GM23338 (cell line): Measurements from ENCODE around the gene ZSCAN18. TPM values are rescaled to one million over a fixed set of nuclear protein-coding genes. Genes with fewer than 3 reads are reported as not detected.

Experiments
- ATAC-seq: fragments of 200-7000 bp; cut with Tn5 transposase; 3 replicates; pipeline ENCODE4 v1.9.1; 2020
- DNase-seq: peaks from one replicate; pipeline ENCODE4 v3.0.0-alpha.2; 2015; ENCODE audit warnings: low spot score
- H2AFZ ChIP-seq: fragments of 200-600 bp; sonication (generic); 2 replicates; pipeline ENCODE4 v1.8.0; 2016; ENCODE audit warnings: antibody characterized with exemption, mild to moderate bottlenecking, moderate library complexity
- H3F3A ChIP-seq: fragments of 200-600 bp; sonication (generic); replicated peaks from 2 replicates; pipeline ENCODE4 v1.8.0; 2017; ENCODE audit warnings: antibody characterized with exemption, mixed run types, low read depth
- H3K27ac ChIP-seq: fragments of 200-600 bp; sonication (generic); 2 replicates; pipeline ENCODE4 v1.6.1; 2016; ENCODE audit warnings: low read depth
- H3K27me3 ChIP-seq: fragments of 200-600 bp; sonication (generic); 2 replicates; pipeline ENCODE4 v1.8.0; 2016; ENCODE audit warnings: mild to moderate bottlenecking, mixed run types, moderate library complexity; ENCODE audit not compliant: insufficient read depth
- H3K36me3 ChIP-seq: fragments of 200-600 bp; sonication (generic); 2 replicates; pipeline ENCODE4 v1.8.0; 2016; ENCODE audit warnings: mild to moderate bottlenecking; ENCODE audit not compliant: insufficient read depth
- H3K4me1 ChIP-seq: fragments of 200-600 bp; sonication (generic); 2 replicates; pipeline ENCODE4 v1.8.0; 2016; ENCODE audit warnings: mild to moderate bottlenecking, moderate library complexity; ENCODE audit not compliant: insufficient read depth
- H3K4me2 ChIP-seq: fragments of 200-600 bp; sonication (generic); 2 replicates; pipeline ENCODE4 v1.7.1; 2017; ENCODE audit warnings: mixed run types
- H3K4me3 ChIP-seq: fragments of 200-600 bp; sonication (generic); 2 replicates; pipeline ENCODE4 v1.6.1; 2016; ENCODE audit warnings: mixed run types
- H3K79me2 ChIP-seq: fragments of 200-600 bp; sonication (generic); replicated peaks from 2 replicates; pipeline ENCODE4 v1.8.0; 2017; ENCODE audit warnings: mild to moderate bottlenecking; ENCODE audit not compliant: insufficient read depth
- H3K9me2 ChIP-seq: fragments of 200-600 bp; sonication (generic); 2 replicates; pipeline ENCODE4 v1.8.0; 2017; ENCODE audit not compliant: insufficient read depth
- H4K20me1 ChIP-seq: fragments of 200-600 bp; sonication (generic); replicated peaks from 2 replicates; pipeline ENCODE4 v1.8.0; 2017; ENCODE audit warnings: mild to moderate bottlenecking; ENCODE audit not compliant: insufficient read depth
- H3K27ac Mint-ChIP-seq: 2 replicates; pipeline ENCODE4 v1.8.0; 2020; ENCODE audit warnings: inconsistent platforms, mild to moderate bottlenecking, moderate library complexity, mixed read lengths
- H3K27me3 Mint-ChIP-seq: 3 replicates; pipeline ENCODE4 v1.8.0; 2022; ENCODE audit warnings: low read depth, mild to moderate bottlenecking, moderate library complexity, mixed read lengths, inconsistent platforms; ENCODE audit not compliant: insufficient read depth, poor library complexity
- H3K36me3 Mint-ChIP-seq: 3 replicates; pipeline ENCODE4 v1.8.0; 2021; ENCODE audit warnings: low read depth, mild to moderate bottlenecking, inconsistent platforms, moderate library complexity, mixed read lengths
- H3K4me1 Mint-ChIP-seq: 3 replicates; pipeline ENCODE4 v1.8.0; 2020; ENCODE audit warnings: mild to moderate bottlenecking, inconsistent platforms, mixed read lengths
- H3K4me3 Mint-ChIP-seq: 3 replicates; pipeline ENCODE4 v1.8.0; 2021; ENCODE audit warnings: moderate library complexity, mild to moderate bottlenecking, inconsistent platforms, mixed read lengths
- H3K9me3 Mint-ChIP-seq: 3 replicates; pipeline ENCODE4 v1.8.0; 2020; ENCODE audit warnings: moderate library complexity, mild to moderate bottlenecking, inconsistent platforms, mixed read lengths
- ETS1 ChIP-seq: IDR thresholded peaks from 2 replicates; pipeline ENCODE4 v1.6.1; 2016; ENCODE audit warnings: antibody characterized with exemption
- EZH2phosphoT487 ChIP-seq: fragments of 200-600 bp; sonication (generic); IDR thresholded peaks from one replicate; pipeline ENCODE4 v1.8.1; 2018; ENCODE audit warnings: antibody characterized with exemption; ENCODE audit not compliant: unreplicated experiment
- JUNB ChIP-seq: IDR thresholded peaks from one replicate; pipeline ENCODE4 v1.6.1; 2016; ENCODE audit warnings: antibody characterized with exemption; ENCODE audit not compliant: unreplicated experiment
- NANOG ChIP-seq: IDR thresholded peaks from 2 replicates; pipeline ENCODE4 v1.6.1; 2016; ENCODE audit warnings: antibody characterized with exemption, borderline replicate concordance
- ZNF462 ChIP-seq: fragments of 250-450 bp; sonication (Bioruptor Pico); IDR thresholded peaks from 2 replicates; pipeline ENCODE4 v1.5.0; 2020; ENCODE audit warnings: mild to moderate bottlenecking, moderate library complexity
- polyA plus RNA-seq: library from polyadenylated mRNA; unstranded; fragments of >200 nt; fragmentation: Nextera tagmentation; extraction: Ambion mirVana; gene quantifications from 2 replicates; pipeline ENCODE4 v1.2.1, GENCODE V29; 2016
- total RNA-seq: library from RNA; depleted of rRNA; stranded (reverse); fragments of >200 nt; shearing (Covaris generic); gene quantifications from 2 replicates; pipeline ENCODE4 v1.2.3, GENCODE V29; 2014

The ZSCAN18 gene
- total and polyA plus RNA-seq, 2 experiments from 2014 or later: 25.1 to 75.0 TPM

GRCh38 chr19:58108546-58108817, 10.5 kb upstream of the ZSCAN18 start:
- Histone ChIP-seq H3K4me2 (no peak overlapping the region), H3K27me3 (no peaks in the 10 kb centered on the region), H3K36me3 (peaks cover 4% of the 10 kb centered on the region; the same call in 1 of the 2 replicates), H3K4me3 (no peak overlapping the region), H4K20me1 (no peaks in the 10 kb centered on the region), H3K4me1 (no peaks in the 10 kb centered on the region), H2AFZ (no peak overlapping the region), H3F3A (no peaks in the 10 kb centered on the region), H3K79me2 (no peaks in the 10 kb centered on the region), H3K27ac (no peak overlapping the region), H3K9me2 (no peaks in the 10 kb centered on the region)
- no peak for TF ChIP-seq JUNB
- TF ChIP-seq NANOG: no peak
- no peak for TF ChIP-seq ETS1
- no peak for TF ChIP-seq ZNF462
- TF ChIP-seq EZH2phosphoT487: no peak
- H3K27me3 Mint-ChIP-seq: no peaks in the 10 kb centered on the region
- peaks cover 90% of the 10 kb centered on the region for H3K9me3 Mint-ChIP-seq
- DNase-seq (no peak), ATAC-seq (no peak)
- peaks cover 42% of the 10 kb centered on the region for H3K36me3 Mint-ChIP-seq
- H3K4me1 Mint-ChIP-seq: no peaks in the 10 kb centered on the region
- H3K27ac Mint-ChIP-seq: no peak overlapping the region
- no peak overlapping the region for H3K4me3 Mint-ChIP-seq
